ENCODE data around the gene HDAC11.

The HDAC11 gene

GRCh38 chr3:13457593-13457992 lies 22.5 kb upstream of the HDAC11 start:
- no peak for DNase-seq (ENCODE audit: low read depth, low spot score)
- no peak overlapping the region for H3K4me3 ChIP-seq (ENCODE audit: low read length)
- H3K27me3 ChIP-seq (ENCODE audit: control insufficient read depth, insufficient read depth, low read length): peaks cover 5% of the 10 kb centered on the region; the same call in 1 of the 2 replicates
- H3K27ac ChIP-seq (ENCODE audit: low read length): no peak overlapping the region
- no peaks in the 10 kb centered on the region for H3K36me3 ChIP-seq (ENCODE audit: control insufficient read depth, insufficient read depth, low read length)
- WGBS (ENCODE audit: insufficient coverage, insufficient read length): no CpG with 5 or more reads among the region's 4 CpGs
- H3K9me3 ChIP-seq (ENCODE audit: control insufficient read depth, insufficient read depth, low read length): no peaks in the 10 kb centered on the region
- H3K4me1 ChIP-seq (ENCODE audit: control insufficient read depth, insufficient read depth, low read length): no peaks in the 10 kb centered on the region; the same call in 1 of the 2 replicates

GRCh38 chr3:13459605-13460340 lies 20.3 kb upstream of the HDAC11 start:
- no peaks in the 10 kb centered on the region for H3K36me3 ChIP-seq (ENCODE audit: control insufficient read depth, insufficient read depth, low read length)

GRCh38 chr3:13460341-13460736 lies 19.8 kb upstream of the HDAC11 start:
- no peak for DNase-seq (ENCODE audit: low read depth, low spot score)
- H3K36me3 ChIP-seq (ENCODE audit: control insufficient read depth, insufficient read depth, low read length): no peaks in the 10 kb centered on the region
- H3K4me3 ChIP-seq (ENCODE audit: low read length): no peak overlapping the region
- H3K27me3 ChIP-seq (ENCODE audit: control insufficient read depth, insufficient read depth, low read length): peaks cover 5% of the 10 kb centered on the region; the same call in 1 of the 2 replicates
- H3K27ac ChIP-seq (ENCODE audit: low read length): no peak overlapping the region
- no peaks in the 10 kb centered on the region for H3K9me3 ChIP-seq (ENCODE audit: control insufficient read depth, insufficient read depth, low read length)
- H3K4me1 ChIP-seq (ENCODE audit: control insufficient read depth, insufficient read depth, low read length): no peaks in the 10 kb centered on the region; the same call in 1 of the 2 replicates
- no CpG with 5 or more reads among the region's 7 CpGs for WGBS (ENCODE audit: insufficient coverage, insufficient read length)

More at GRCh38 chr3:13459605-13460340, 20.3 kb upstream of the HDAC11 start:
- Histone ChIP-seq H3K4me1 (ENCODE audit: control insufficient read depth, insufficient read depth, low read length) (no peaks in the 10 kb centered on the region; the same call in 1 of the 2 replicates), H3K27me3 (ENCODE audit: control insufficient read depth, insufficient read depth, low read length) (peaks cover 5% of the 10 kb centered on the region; the same call in 1 of the 2 replicates), H3K27ac (ENCODE audit: low read length) (no peak overlapping the region), H3K4me3 (ENCODE audit: low read length) (no peak overlapping the region), H3K9me3 (ENCODE audit: control insufficient read depth, insufficient read depth, low read length) (no peaks in the 10 kb centered on the region)
- no peak for DNase-seq (ENCODE audit: low read depth, low spot score)
- WGBS (ENCODE audit: insufficient coverage, insufficient read length): no CpG with 5 or more reads among the region's 9 CpGs

GRCh38 chr3:13461169-13462124 lies 18.7 kb upstream of the HDAC11 start:
- Histone ChIP-seq H3K36me3 (ENCODE audit: control insufficient read depth, insufficient read depth, low read length) (no peaks in the 10 kb centered on the region), H3K27me3 (ENCODE audit: control insufficient read depth, insufficient read depth, low read length) (peaks cover 5% of the 10 kb centered on the region; the same call in 1 of the 2 replicates), H3K4me3 (ENCODE audit: low read length) (no peak overlapping the region), H3K4me1 (ENCODE audit: control insufficient read depth, insufficient read depth, low read length) (no peaks in the 10 kb centered on the region; the same call in 1 of the 2 replicates), H3K9me3 (ENCODE audit: control insufficient read depth, insufficient read depth, low read length) (no peaks in the 10 kb centered on the region), H3K27ac (ENCODE audit: low read length) (no peak overlapping the region)
- no CpG with 5 or more reads among the region's 14 CpGs for WGBS (ENCODE audit: insufficient coverage, insufficient read length)
- DNase-seq (ENCODE audit: low read depth, low spot score): peak; percentile 87

- H3K27ac ChIP-seq (ENCODE audit: low read length): no peak overlapping the region
- H3K4me1 ChIP-seq (ENCODE audit: control insufficient read depth, insufficient read depth, low read length): no peaks in the 10 kb centered on the region; the same call in 1 of the 2 replicates
- no CpG with 5 or more reads among the region's 8 CpGs for WGBS (ENCODE audit: insufficient coverage, insufficient read length)
- no peak overlapping the region for H3K4me3 ChIP-seq (ENCODE audit: low read length)
- H3K9me3 ChIP-seq (ENCODE audit: control insufficient read depth, insufficient read depth, low read length): no peaks in the 10 kb centered on the region
- H3K36me3 ChIP-seq (ENCODE audit: control insufficient read depth, insufficient read depth, low read length): no peaks in the 10 kb centered on the region
- no peak for DNase-seq (ENCODE audit: low read depth, low spot score)
- peaks cover 5% of the 10 kb centered on the region; the same call in 1 of the 2 replicates for H3K27me3 ChIP-seq (ENCODE audit: control insufficient read depth, insufficient read depth, low read length)
Observed at GRCh38 chr3:13462125-13462629, 17.9 kb upstream of the HDAC11 start.

GRCh38 chr3:13462822-13463221 lies 17.3 kb upstream of the HDAC11 start:
- Histone ChIP-seq H3K36me3 (ENCODE audit: control insufficient read depth, insufficient read depth, low read length) (no peaks in the 10 kb centered on the region), H3K27me3 (ENCODE audit: control insufficient read depth, insufficient read depth, low read length) (peaks cover 5% of the 10 kb centered on the region; the same call in 1 of the 2 replicates), H3K4me1 (ENCODE audit: control insufficient read depth, insufficient read depth, low read length) (no peaks in the 10 kb centered on the region; the same call in 1 of the 2 replicates), H3K27ac (ENCODE audit: low read length) (no peak overlapping the region), H3K4me3 (ENCODE audit: low read length) (no peak overlapping the region), H3K9me3 (ENCODE audit: control insufficient read depth, insufficient read depth, low read length) (no peaks in the 10 kb centered on the region)
- no peak for DNase-seq (ENCODE audit: low read depth, low spot score)
- no CpG with 5 or more reads among the region's 5 CpGs for WGBS (ENCODE audit: insufficient coverage, insufficient read length)

- no peak for DNase-seq (ENCODE audit: low read depth, low spot score)
- WGBS (ENCODE audit: insufficient coverage, insufficient read length): no CpG with 5 or more reads among the region's 11 CpGs
- H3K36me3 ChIP-seq (ENCODE audit: control insufficient read depth, insufficient read depth, low read length): no peaks in the 10 kb centered on the region
- no peak overlapping the region for H3K4me3 ChIP-seq (ENCODE audit: low read length)
- no peak overlapping the region for H3K27ac ChIP-seq (ENCODE audit: low read length)
- peaks cover 5% of the 10 kb centered on the region; the same call in 1 of the 2 replicates for H3K27me3 ChIP-seq (ENCODE audit: control insufficient read depth, insufficient read depth, low read length)
- no peaks in the 10 kb centered on the region; the same call in 1 of the 2 replicates for H3K4me1 ChIP-seq (ENCODE audit: control insufficient read depth, insufficient read depth, low read length)
- no peaks in the 10 kb centered on the region for H3K9me3 ChIP-seq (ENCODE audit: control insufficient read depth, insufficient read depth, low read length)
Observed at GRCh38 chr3:13463618-13464400, 16.3 kb upstream of the HDAC11 start.

- Histone ChIP-seq H3K9me3 (ENCODE audit: control insufficient read depth, insufficient read depth, low read length) (no peaks in the 10 kb centered on the region), H3K4me1 (ENCODE audit: control insufficient read depth, insufficient read depth, low read length) (no peaks in the 10 kb centered on the region; the same call in 1 of the 2 replicates), H3K27ac (ENCODE audit: low read length) (no peak overlapping the region), H3K27me3 (ENCODE audit: control insufficient read depth, insufficient read depth, low read length) (peaks cover 5% of the 10 kb centered on the region; the same call in 1 of the 2 replicates), H3K4me3 (ENCODE audit: low read length) (no peak overlapping the region), H3K36me3 (ENCODE audit: control insufficient read depth, insufficient read depth, low read length) (no peaks in the 10 kb centered on the region)
- no peak for DNase-seq (ENCODE audit: low read depth, low spot score)
- WGBS (ENCODE audit: insufficient coverage, insufficient read length): no CpG with 5 or more reads among the region's 4 CpGs
Observed at GRCh38 chr3:13465236-13465873, 14.8 kb upstream of the HDAC11 start.

GRCh38 chr3:13466781-13467180 lies 13.3 kb upstream of the HDAC11 start:
- Histone ChIP-seq H3K4me3 (ENCODE audit: low read length) (no peak overlapping the region), H3K9me3 (ENCODE audit: control insufficient read depth, insufficient read depth, low read length) (no peaks in the 10 kb centered on the region), H3K27ac (ENCODE audit: low read length) (no peak overlapping the region), H3K27me3 (ENCODE audit: control insufficient read depth, insufficient read depth, low read length) (no peaks in the 10 kb centered on the region), H3K36me3 (ENCODE audit: control insufficient read depth, insufficient read depth, low read length) (0 out of 2 replicates have a peak, but pooled peaks cover 2% of the 10 kb centered on the region), H3K4me1 (ENCODE audit: control insufficient read depth, insufficient read depth, low read length) (no peaks in the 10 kb centered on the region; the same call in 1 of the 2 replicates)
- DNase-seq (ENCODE audit: low read depth, low spot score): no peak
- no CpG with 5 or more reads among the region's 4 CpGs for WGBS (ENCODE audit: insufficient coverage, insufficient read length)

Measured in iPS DF 6.9 (cell line).